Peyer's patch (tissue), 4 donors: ENCODE measurements around the gene DNAH8. TPM values are rescaled to one million over a fixed set of nuclear protein-coding genes. Genes with fewer than 3 reads are reported as not detected.

ENCODE experiments used
- DNase-seq, 3 donors: peaks; one replicate each; pipeline ENCODE4 v3.0.0-alpha.2; 2017 to 2019
- H3K27ac ChIP-seq, 4 donors: fragments of 200-600 bp; sonication (generic); one replicate each; pipeline ENCODE4 v1.5.1; 2016 to 2019
- H3K27me3 ChIP-seq, 2 donors: fragments of 200-600 bp; sonication (generic); one replicate each; pipeline ENCODE4 v1.5.1; 2019
- H3K36me3 ChIP-seq, 3 donors: fragments of 200-600 bp; sonication (generic); one replicate each; pipeline ENCODE4 v1.5.1; 2016 to 2019
- H3K4me1 ChIP-seq, 4 donors: fragments of 200-600 bp; sonication (generic); one replicate each; pipeline ENCODE4 v1.5.1; 2016 to 2019
- H3K4me3 ChIP-seq, 4 donors: fragments of 200-600 bp; sonication (generic); 1 replicate in 3 of 4; 2 replicates in 1 of 4; pipeline ENCODE4 v1.5.1; 2016 to 2019; ENCODE audit warnings: mild to moderate bottlenecking in 1 of 4
- H3K9me3 ChIP-seq, 4 donors: fragments of 200-600 bp; sonication (generic); one replicate each; pipeline ENCODE4 v1.5.1; 2016 to 2019; ENCODE audit warnings: mild to moderate bottlenecking in 1 of 4
- CTCF ChIP-seq, 6 experiments: fragments of 450-650 bp in 4 of 6; fragments of 200-600 bp in 2 of 6; sonication (generic) in 1 of 6; IDR thresholded peaks; one replicate each; pipeline ENCODE4 v1.5.1; 2017 to 2019; ENCODE audit warnings: antibody characterized with exemption in 6 of 6, mild to moderate bottlenecking in 3 of 6, moderate library complexity in 1 of 6
- POLR2A ChIP-seq, 2 donors: fragments of 450-650 bp; IDR thresholded peaks; one replicate each; pipeline ENCODE4 v1.5.1; 2017; ENCODE audit warnings: antibody characterized with exemption in 2 of 2, mild to moderate bottlenecking in 2 of 2, moderate library complexity in 2 of 2
- total RNA-seq, 4 donors: library from RNA; depleted of rRNA; stranded (reverse); fragments of >200 nt; gene quantifications; one replicate each; pipeline ENCODE4 v1.1.0, GENCODE V29; 2016

DNAH8 gene
- total RNA-seq, 4 donors from 2014 or later, result 0.83 TPM; not detected in 3

- Histone ChIP-seq H3K4me3 (no peak overlapping the region), H3K9me3 (no peaks in the 10 kb centered on the region), H3K27me3 (no peaks in the 10 kb centered on the region), H3K27ac (no peak overlapping the region), H3K4me1 (no peaks in the 10 kb centered on the region), H3K36me3 (no peaks in the 10 kb centered on the region)
- TF ChIP-seq CTCF (IDR thresholded peaks at IDR 0.05) (no peak), POLR2A (IDR thresholded peaks at IDR 0.05) (no peak)
- DNase-seq, result no peak
Observed at GRCh38 chr6:38736951-38737350, 21.8 kb downstream of the DNAH8 start.

- H3K9me3 ChIP-seq, result no peaks in the 10 kb centered on the region
- TF ChIP-seq POLR2A (IDR thresholded peaks at IDR 0.05), result no peak
- no peak for TF ChIP-seq CTCF (IDR thresholded peaks at IDR 0.05)
- H3K36me3 ChIP-seq, result no peaks in the 10 kb centered on the region
- H3K27ac ChIP-seq, result no peak overlapping the region
- H3K4me1 ChIP-seq, result no peaks in the 10 kb centered on the region
- no peaks in the 10 kb centered on the region for H3K27me3 ChIP-seq
- no peak for DNase-seq
- H3K4me3 ChIP-seq, result no peak overlapping the region
Observed at GRCh38 chr6:38738261-38738660, 23.1 kb downstream of the DNAH8 start.

- Histone ChIP-seq H3K4me1 (no peaks in the 10 kb centered on the region), H3K4me3 (no peak overlapping the region), H3K36me3 (no peaks in the 10 kb centered on the region), H3K9me3 (no peaks in the 10 kb centered on the region), H3K27me3 (no peaks in the 10 kb centered on the region), H3K27ac (no peak overlapping the region)
- DNase-seq, result no peak
- TF ChIP-seq POLR2A (IDR thresholded peaks at IDR 0.05) (no peak), CTCF (IDR thresholded peaks at IDR 0.05) (peak in 4 of 6 experiments; percentile 10 to 41 (median 30))
Observed at GRCh38 chr6:38739532-38739931, 24.4 kb downstream of the DNAH8 start.

- H3K4me3 ChIP-seq, result no peak overlapping the region
- no peak for TF ChIP-seq CTCF (IDR thresholded peaks at IDR 0.05)
- TF ChIP-seq POLR2A (IDR thresholded peaks at IDR 0.05), result no peak
- H3K27ac ChIP-seq, result no peak overlapping the region
- H3K9me3 ChIP-seq, result no peaks in the 10 kb centered on the region
- H3K27me3 ChIP-seq, result no peaks in the 10 kb centered on the region
- no peak for DNase-seq
- no peaks in the 10 kb centered on the region for H3K36me3 ChIP-seq
- H3K4me1 ChIP-seq, result no peaks in the 10 kb centered on the region
Observed at GRCh38 chr6:38749473-38749872, 34.4 kb downstream of the DNAH8 start.

DNA sequence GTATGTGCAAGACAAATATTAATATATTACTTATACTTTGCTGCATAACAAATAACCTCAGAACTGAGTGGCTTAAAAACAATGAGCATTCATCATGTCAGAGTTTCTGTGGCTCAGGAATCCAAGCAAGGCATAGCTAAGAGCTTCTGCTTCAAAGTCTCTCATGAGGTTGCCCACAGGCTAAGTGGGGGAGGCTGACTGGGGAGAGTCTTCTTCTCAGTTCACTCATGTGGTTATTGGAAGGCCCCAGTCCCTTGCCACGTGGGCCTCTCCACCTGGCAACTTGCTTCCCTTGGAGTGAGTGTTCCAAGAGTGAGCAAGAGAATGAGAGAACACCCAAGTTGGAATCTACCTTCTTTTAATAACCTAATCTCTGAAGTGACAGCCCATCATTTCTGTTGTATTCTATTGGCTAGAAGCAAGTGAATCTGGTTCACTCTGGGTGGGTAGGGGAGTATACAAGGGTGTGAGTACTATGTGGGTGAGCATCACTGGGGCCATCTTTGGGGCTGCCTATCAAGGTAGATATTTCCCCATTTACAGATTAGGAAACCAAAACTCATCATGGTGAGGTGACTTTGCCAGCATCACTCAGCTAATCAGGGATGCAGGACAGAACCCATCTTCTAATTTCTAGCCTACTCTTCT, 36.0 kb downstream of the DNAH8 start:
- H3K27ac ChIP-seq, result no peak overlapping the region
- no peaks in the 10 kb centered on the region for H3K27me3 ChIP-seq
- H3K36me3 ChIP-seq, result no peaks in the 10 kb centered on the region
- no peak for DNase-seq
- H3K9me3 ChIP-seq, result no peaks in the 10 kb centered on the region
- no peaks in the 10 kb centered on the region for H3K4me1 ChIP-seq
- TF ChIP-seq POLR2A (IDR thresholded peaks at IDR 0.05), result no peak
- TF ChIP-seq CTCF (IDR thresholded peaks at IDR 0.05), result no peak
- no peak overlapping the region for H3K4me3 ChIP-seq

- Histone ChIP-seq H3K4me1 (no peaks in the 10 kb centered on the region), H3K36me3 (no peaks in the 10 kb centered on the region), H3K4me3 (no peak overlapping the region), H3K27ac (no peak overlapping the region), H3K9me3 (no peaks in the 10 kb centered on the region), H3K27me3 (no peaks in the 10 kb centered on the region)
- TF ChIP-seq POLR2A (IDR thresholded peaks at IDR 0.05) (no peak), CTCF (IDR thresholded peaks at IDR 0.05) (no peak)
- no peak for DNase-seq
Observed at GRCh38 chr6:38753707-38754106, 38.6 kb downstream of the DNAH8 start.
